NCI-H2081 treated with DMSO at 0.1 percent for 48 hours (cell line): ENCODE results near the gene PPP1CA.
"Not testable (repeated sequence)": the region's sequence is repeated elsewhere in the genome, so short reads cannot be mapped to it uniquely, and the experiment has no call there.

ENCODE experiments used
- DNase-seq: peaks from one replicate; lab custom pipeline; 2025; lab: John Stamatoyannopoulos, UW

PPP1CA gene

GRCh38 chr11:67417425-67417824 lies 15.8 kb upstream of the PPP1CA start:
- no peak for DNase-seq

- DNase-seq, result peak; percentile 18
Observed at GRCh38 chr11:67416416-67417335, 15.0 kb upstream of the PPP1CA start.

- no peak for DNase-seq
Observed at GRCh38 chr11:67415501-67416304, 14.0 kb upstream of the PPP1CA start, which contains the start of gene CARNS1. Gene CARNS1, plus strand, starts transcription at chr11:67415678. Its CDS starts 522 bp downstream, at chr11:67416200.

- DNase-seq, result no peak
Observed at GRCh38 chr11:67413266-67413849, 11.7 kb upstream of the PPP1CA start.

GRCh38 chr11:67412495-67413179 lies 11.0 kb upstream of the PPP1CA start:
- DNase-seq, result no peak

GRCh38 chr11:67411785-67412152 lies 10.1 kb upstream of the PPP1CA start:
- DNase-seq, result no peak

DNA sequence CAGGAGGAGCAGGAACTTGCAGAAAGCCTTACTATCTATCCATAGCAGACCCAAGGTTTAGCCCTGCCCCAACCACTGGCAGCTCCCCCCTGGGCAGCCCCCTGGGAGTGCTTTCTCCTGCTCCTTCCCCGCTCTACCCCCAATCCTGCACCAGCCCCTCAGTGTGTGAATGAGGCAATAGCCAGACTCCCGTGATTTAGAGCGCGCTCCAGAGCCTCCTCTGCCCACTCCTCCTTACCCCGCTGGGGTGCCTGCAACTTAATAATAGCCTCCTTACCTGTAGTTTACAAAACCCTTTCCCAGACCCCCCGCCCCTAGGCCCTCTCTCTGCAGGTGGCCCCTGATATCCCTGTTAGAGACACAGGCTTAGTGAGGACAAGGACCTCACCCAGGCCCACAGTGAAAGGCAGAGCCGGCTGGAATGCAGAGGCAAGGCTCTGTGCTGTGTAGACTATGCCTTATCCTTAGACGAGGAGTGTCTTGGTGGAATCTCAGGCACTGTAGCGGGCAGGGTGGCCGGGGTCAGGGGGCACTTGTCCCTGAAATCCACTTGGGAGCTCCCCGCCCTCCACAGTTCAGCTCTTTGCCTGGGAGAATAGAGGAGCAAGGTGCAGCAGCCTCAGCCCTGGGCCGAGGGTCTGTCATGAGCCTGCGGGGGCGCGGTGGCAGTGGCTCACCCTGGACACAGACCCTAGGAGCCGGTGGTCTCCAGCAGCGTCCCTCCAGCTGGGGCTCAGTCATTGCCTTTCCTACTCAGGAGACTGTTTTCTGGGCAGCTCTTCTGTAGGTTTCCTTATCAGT lies 9.5 kb upstream of the PPP1CA start:
- DNase-seq, result no peak

DNA sequence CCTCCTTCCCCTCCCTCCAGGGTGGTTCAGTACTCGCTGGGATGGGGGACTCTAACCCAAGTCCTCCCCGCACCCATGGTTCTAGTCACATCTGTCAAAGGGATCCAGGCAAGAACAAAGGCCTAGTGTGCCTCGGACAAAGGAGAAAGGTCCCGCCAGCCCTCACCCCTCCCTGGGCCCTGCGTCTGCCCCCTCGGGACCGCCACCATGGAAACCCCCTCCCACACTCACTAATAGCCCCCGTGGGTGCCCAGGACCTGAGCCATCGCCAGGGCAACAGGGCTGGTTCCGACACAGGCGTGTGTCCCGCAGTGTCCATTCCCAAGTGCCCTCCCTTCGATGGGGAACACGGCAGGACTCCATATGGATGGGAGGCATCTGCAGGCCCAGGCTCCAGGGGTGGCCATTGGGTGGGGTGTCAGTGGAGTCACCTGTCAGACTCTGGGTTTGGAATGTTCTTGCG lies 8.7 kb upstream of the PPP1CA start:
- DNase-seq, result no peak

- no peak for DNase-seq
Observed at GRCh38 chr11:67409781-67410368, 8.2 kb upstream of the PPP1CA start.

- DNase-seq, result no peak
Observed at GRCh38 chr11:67409261-67409666, 7.6 kb upstream of the PPP1CA start.

- no peak for DNase-seq
Observed at GRCh38 chr11:67408437-67409200, 7.0 kb upstream of the PPP1CA start.

DNA sequence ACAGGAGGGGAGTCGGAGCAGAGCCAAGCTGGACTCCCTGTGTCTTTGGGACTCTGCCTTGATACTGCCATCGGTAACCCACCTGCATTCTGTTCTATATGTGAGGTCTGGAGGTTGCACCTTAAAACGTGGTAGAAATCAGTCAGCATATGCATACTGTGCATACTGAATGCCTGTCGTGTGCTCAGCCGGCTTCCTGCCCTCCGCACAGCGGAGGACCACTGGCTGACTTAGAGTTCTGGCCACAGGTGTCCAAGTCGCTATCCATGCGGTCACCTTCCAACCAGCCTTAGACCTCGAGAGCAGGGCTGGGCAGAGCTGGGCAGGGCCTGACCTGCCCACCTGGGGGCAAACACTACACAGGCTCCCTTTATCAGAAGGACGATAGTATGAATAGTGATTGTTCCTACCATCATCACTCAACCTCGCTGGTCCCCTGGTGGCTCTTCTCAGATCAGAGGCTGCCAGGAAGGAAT lies 6.1 kb upstream of the PPP1CA start:
- no peak for DNase-seq

DNA sequence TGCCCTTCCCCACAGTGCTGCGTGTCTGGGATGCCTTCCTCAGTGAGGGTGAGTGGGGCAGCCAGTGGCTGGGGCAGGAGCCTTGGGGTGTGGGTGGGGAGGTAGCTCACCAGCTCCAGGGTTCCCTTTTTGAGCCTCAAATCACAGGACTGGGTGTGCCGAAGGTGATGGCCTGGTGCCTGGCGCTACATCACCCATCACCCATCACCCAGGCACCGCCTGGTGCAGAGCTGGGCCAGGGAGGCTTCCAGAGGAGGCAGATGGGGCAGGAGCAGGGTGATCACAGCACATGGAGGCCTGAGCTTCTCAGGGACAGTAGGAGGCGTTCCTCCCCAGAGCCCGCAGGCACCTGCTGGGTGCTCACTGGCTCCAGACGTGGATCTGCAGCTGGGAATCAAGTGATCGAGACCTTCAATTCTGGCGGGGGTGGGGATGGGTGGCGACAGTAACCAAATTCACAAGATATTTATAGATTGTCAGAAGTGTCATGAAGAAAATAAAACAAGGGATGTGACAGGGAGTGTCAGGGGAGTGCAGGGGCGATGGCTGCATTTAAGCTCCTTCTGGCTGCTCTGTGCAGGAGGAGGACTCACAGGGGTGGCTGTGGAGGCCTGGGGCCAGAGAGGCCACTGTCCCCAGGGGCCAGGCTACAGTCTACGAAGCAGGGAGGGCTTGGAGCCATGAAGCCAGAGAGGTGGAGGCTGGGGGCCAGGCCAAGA lies 5.5 kb upstream of the PPP1CA start:
- DNase-seq, result no peak

DNA sequence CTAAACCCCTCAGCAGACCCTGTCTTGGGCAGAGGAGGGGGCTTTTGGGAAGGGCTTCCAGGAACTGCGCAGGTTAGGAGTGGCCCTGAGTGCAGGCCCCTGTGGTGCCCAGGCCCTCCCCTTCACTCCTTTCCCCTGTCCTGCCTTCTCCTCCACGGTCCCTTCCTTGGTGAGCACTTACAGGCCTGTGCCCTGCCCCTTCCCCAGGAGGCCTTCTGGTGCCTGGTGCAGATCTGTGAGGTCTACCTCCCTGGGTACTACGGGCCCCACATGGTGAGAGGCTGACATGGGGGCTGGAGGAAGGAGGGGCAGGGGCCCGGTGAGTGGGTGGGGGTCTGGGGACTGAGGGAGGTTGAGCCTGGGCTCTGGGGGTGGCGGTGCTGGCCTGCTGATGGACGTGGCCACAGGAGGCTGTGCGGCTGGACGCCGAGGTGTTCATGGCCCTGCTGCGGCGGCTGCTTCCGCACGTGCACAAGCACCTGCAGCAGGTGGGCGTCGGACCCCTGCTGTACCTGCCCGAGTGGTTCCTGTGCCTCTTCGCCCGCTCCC lies 4.8 kb upstream of the PPP1CA start:
- DNase-seq, result no peak

DNA sequence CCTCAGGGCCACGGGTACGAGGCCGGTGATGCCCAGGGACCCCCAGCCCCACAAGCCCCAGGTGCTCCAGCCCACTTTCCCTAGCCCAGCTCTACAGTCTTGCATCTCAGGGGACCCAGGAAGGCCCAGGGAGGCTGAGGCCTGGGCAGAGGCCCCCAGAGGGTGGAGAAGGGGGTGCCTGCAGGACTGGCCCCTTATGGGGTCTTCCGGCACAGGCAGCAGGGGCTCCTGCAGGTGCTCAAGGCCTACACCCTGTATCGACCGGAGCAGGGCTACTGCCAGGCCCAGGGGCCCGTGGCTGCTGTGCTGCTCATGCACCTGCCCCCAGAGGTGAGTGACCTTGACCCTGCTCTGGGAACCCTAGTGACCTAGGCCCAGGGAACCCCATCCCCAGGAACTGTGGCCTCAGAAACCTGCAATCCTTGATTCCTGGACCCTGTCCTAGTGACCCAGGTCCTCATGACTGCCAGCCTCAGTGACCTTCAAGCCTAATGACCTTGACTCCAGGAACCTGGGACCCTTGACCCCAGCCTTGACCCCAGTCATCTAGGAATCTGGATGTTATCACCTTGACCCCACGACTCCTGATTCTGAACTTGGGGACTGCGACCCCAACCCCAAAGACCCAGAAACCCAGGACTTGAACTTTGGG lies 4.2 kb upstream of the PPP1CA start:
- DNase-seq, result no peak

DNA sequence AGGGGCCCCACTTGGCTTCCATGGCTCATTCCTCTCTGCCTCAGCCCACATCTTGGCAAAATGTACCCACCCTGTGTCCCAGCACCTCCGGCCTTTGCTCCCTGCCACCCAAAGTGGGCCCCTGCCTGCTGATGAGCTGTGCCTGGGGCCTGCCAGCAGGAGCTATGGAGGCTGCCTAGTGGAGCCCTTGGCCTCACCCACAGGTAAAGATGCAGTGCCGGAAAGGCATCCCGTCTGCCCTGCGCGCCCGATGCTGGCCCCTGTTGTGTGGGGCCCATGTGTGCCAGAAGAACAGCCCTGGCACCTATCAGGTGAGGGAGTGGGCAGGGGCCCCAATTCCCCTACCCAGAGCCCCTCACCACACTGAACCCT lies 3.5 kb upstream of the PPP1CA start:
- no peak for DNase-seq

DNA sequence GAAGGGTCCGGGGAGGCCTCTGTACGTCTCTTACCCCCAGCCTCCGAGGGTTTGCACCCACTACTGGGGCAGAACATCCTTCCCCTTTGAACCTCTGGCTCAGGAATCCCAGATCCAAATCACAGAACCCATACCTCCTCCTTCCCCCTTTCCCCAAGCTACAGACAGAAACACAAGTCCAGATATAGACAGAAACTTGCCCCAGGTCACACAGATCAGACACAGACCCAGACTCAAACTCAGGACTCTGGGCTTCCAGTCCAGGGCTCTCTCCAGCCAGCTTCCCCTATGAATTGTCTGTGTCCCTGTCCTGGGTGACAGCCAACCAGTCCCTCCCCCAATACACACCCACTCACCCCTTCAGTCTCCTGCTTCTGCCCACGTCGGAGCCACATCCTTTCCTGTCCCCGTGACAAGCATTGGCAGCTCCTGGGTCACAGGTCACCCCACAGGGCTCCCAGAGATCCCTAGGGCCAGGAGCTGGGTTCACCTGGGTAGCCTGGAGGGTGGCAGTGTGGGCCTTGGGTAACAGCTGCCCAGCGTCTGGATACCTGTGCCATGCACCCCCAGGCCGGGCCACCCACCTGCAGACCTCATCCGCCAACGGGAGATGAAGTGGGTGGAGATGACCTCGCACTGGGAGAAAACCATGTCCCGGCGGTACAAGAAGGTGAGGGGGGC lies 3.0 kb upstream of the PPP1CA start:
- DNase-seq, result no peak

DNA sequence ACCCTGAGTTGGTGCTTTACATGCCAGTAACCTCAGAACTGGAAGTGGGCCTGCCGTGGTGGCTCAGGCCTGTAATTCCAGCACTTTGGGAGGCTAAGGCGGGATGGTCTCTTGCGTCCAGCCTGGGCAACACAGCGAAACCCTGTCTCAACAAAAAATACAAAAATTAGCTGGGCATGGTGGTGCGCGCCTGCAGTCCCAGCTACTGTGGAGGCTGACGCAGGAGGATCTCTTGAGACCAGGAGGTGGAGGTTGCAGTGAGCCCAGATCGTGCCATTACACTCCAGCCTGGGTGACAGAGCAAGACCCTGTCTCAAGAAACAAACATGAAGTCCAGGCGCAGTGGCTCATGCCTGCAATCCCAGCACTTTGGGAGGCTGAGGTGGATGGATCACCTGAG lies 1.4 kb upstream of the PPP1CA start:
- DNase-seq, result not testable (repeated sequence)
